ENCODE data around the gene KCTD18. TPM values are rescaled to one million over a fixed set of nuclear protein-coding genes. Genes with fewer than 3 reads are reported as not detected.
A peak's percentile ranks its signal among the peaks of the same experiment; 100 is the strongest.

Gene KCTD18
- total RNA-seq, 1 donor from 2014 or later: 14.6 TPM

DNA sequence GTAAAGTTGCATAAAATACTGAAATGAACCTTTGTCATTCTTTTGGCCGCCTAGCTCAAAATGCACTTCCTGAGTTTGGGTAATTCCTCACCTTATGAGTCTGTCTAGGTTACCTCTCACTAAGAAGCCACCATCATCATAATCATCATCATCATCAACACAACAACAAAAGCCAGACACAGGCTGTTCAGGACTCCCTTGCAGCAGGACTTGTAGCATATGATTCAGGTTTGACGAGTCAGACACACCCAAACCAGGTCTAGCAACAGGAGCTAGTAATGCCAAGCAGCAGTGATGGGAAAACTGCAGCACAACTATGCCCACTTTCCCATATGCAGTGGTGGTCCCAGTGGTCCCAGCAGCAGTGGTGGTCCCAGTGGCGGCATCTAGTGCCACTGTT, 13.3 kb upstream of the KCTD18 start:
- Mint-ChIP-seq H3K27me3 (ENCODE audit: low read depth) (peaks cover 15% of the 10 kb centered on the region), H3K36me3 (no peaks in the 10 kb centered on the region), H3K4me1 (peaks cover 15% of the 10 kb centered on the region), H3K4me3 (no peak overlapping the region), H3K9me3 (peaks cover under 1% of the 10 kb centered on the region), H3K27ac (no peak overlapping the region)
- DNase-seq (ENCODE audit: low spot score in 2 of 2, unreplicated experiment in 2 of 2): no peak
- TF ChIP-seq, protein P1, sequence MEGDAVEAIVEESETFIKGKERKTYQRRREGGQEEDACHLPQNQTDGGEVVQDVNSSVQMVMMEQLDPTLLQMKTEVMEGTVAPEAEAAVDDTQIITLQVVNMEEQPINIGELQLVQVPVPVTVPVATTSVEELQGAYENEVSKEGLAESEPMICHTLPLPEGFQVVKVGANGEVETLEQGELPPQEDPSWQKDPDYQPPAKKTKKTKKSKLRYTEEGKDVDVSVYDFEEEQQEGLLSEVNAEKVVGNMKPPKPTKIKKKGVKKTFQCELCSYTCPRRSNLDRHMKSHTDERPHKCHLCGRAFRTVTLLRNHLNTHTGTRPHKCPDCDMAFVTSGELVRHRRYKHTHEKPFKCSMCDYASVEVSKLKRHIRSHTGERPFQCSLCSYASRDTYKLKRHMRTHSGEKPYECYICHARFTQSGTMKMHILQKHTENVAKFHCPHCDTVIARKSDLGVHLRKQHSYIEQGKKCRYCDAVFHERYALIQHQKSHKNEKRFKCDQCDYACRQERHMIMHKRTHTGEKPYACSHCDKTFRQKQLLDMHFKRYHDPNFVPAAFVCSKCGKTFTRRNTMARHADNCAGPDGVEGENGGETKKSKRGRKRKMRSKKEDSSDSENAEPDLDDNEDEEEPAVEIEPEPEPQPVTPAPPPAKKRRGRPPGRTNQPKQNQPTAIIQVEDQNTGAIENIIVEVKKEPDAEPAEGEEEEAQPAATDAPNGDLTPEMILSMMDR (IDR thresholded peaks at IDR 0.05; ENCODE audit: unreplicated experiment): no peak

DNA sequence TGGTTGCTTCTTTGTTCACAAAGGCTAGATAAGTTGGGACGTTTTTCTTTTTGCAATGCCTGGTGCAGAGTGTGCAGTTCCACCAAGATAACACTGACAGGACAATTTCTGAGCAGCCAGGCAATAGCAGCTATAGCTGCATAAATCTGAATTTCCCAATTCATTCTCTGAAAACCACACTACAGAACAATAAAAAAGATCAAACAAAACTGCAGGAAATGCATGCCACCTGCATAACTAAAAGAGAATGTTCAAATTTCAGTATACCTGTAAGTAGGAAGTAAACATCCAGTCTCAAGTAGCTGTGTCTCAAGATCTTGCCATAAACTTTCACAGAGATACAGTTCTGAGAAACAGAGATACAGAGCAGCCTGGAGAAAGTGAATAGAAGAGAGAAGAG, 5.3 kb upstream of the KCTD18 start:
- H3K4me3 Mint-ChIP-seq: no peak overlapping the region
- no peaks in the 10 kb centered on the region for H3K36me3 Mint-ChIP-seq
- H3K9me3 Mint-ChIP-seq: peaks cover 14% of the 10 kb centered on the region
- peaks cover 3% of the 10 kb centered on the region for H3K4me1 Mint-ChIP-seq
- TF ChIP-seq, protein P1 (IDR thresholded peaks at IDR 0.05; ENCODE audit: unreplicated experiment): no peak
- H3K27me3 Mint-ChIP-seq (ENCODE audit: low read depth): peaks cover 9% of the 10 kb centered on the region
- H3K27ac Mint-ChIP-seq: no peak overlapping the region
- DNase-seq (ENCODE audit: low spot score in 2 of 2, unreplicated experiment in 2 of 2): no peak

DNA sequence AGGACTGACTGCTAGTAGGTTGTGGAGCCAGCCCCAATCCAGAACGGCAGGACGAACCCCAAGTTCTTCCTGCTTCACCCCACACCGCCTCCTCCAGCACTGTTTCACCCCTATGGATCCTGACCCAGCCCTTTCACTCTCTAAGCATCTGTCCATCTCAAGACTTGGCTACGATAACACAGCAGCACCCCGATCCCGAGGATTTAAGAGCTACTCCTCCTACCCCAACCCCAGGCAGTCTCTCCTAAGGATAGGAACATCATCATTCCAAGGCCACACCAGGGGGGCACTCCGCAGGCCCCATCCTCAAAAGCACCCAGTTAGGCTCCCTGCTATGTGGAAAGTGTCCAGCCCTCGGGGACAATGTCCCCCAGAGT, 645 bp downstream of the KCTD18 start:
- peak overlapping the region; percentile 82 for H3K4me3 Mint-ChIP-seq
- peak overlapping the region; percentile 81 for H3K27ac Mint-ChIP-seq
- TF ChIP-seq, protein P1 (IDR thresholded peaks at IDR 0.05; ENCODE audit: unreplicated experiment): no peak
- H3K9me3 Mint-ChIP-seq: no peaks in the 10 kb centered on the region
- peaks cover 4% of the 10 kb centered on the region for H3K36me3 Mint-ChIP-seq
- peaks cover 12% of the 10 kb centered on the region for H3K4me1 Mint-ChIP-seq
- DNase-seq (ENCODE audit: low spot score in 2 of 2, unreplicated experiment in 2 of 2): no peak
- peaks cover under 1% of the 10 kb centered on the region for H3K27me3 Mint-ChIP-seq (ENCODE audit: low read depth)

DNA sequence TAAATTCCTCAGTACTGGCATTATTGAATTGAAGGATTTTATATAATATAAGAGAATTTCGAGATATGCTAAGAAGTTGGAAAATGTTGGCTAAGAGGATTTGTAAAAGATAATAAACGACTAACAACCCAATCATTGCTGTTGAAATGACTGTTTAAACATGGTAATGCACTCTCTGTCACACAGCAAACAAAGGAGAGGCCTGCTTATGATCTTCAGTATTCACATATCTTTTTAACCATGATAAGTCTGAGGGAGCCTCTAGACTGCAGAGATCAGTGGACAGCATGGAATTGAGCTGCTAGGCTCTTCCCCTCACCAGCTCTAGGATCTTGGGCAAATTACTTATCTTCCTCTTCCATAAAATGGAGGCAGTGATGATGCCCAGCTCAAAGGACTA, 2.7 kb downstream of the KCTD18 start:
- Mint-ChIP-seq H3K9me3 (peaks cover 3% of the 10 kb centered on the region), H3K4me3 (no peak overlapping the region), H3K27me3 (ENCODE audit: low read depth) (no peaks in the 10 kb centered on the region), H3K4me1 (peaks cover 12% of the 10 kb centered on the region), H3K27ac (no peak overlapping the region), H3K36me3 (peaks cover 14% of the 10 kb centered on the region)
- DNase-seq (ENCODE audit: low spot score in 2 of 2, unreplicated experiment in 2 of 2): no peak
- TF ChIP-seq, protein P1 (IDR thresholded peaks at IDR 0.05; ENCODE audit: unreplicated experiment): no peak

DNA sequence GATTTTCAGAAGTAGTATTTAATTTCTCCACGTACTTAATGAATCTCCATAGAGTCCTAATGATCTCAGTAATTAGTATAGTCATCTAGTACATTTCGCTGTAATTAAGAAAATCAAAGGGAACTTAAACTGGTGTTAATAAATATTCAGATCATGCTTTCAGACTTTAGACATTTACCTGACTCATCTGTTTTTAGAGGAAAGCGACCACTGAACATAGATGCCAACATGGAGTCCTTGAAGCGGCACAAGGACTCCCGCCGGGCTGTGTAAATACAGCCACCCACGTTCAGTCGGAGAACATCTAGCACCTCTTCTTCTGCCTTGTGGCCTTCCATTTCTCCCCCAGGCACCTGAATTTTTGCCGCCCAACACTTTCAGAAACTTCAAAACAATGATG, 3.2 kb downstream of the KCTD18 start:
- H3K27ac Mint-ChIP-seq: no peak overlapping the region
- H3K36me3 Mint-ChIP-seq: peaks cover 16% of the 10 kb centered on the region
- H3K4me1 Mint-ChIP-seq: peaks cover 12% of the 10 kb centered on the region
- H3K27me3 Mint-ChIP-seq (ENCODE audit: low read depth): no peaks in the 10 kb centered on the region
- no peak for DNase-seq (ENCODE audit: low spot score in 2 of 2, unreplicated experiment in 2 of 2)
- TF ChIP-seq, protein P1 (IDR thresholded peaks at IDR 0.05; ENCODE audit: unreplicated experiment): no peak
- no peak overlapping the region for H3K4me3 Mint-ChIP-seq
- peaks cover 4% of the 10 kb centered on the region for H3K9me3 Mint-ChIP-seq

DNA sequence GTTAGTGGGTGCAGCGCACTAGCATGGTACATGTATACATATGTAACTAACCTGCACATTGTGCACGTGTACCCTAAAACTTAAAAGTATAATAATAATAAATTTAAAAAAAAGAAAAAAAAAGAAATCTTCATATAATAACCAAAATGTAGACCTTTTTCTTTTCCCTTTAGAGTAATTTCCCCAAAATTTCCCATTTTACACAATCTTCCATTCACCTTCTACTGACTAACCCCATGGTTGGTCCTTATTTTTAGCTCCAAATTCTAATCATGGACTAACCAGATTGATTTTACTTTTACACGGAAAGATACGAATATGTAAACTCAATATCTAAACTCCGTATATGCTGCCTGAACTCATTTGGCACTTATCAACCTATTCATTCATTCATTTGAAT, 7.7 kb downstream of the KCTD18 start:
- DNase-seq (ENCODE audit: low spot score in 2 of 2, unreplicated experiment in 2 of 2): no peak
- Mint-ChIP-seq H3K36me3 (peaks cover 23% of the 10 kb centered on the region), H3K9me3 (peaks cover 4% of the 10 kb centered on the region), H3K27ac (no peak overlapping the region), H3K27me3 (ENCODE audit: low read depth) (no peaks in the 10 kb centered on the region), H3K4me3 (no peak overlapping the region), H3K4me1 (no peaks in the 10 kb centered on the region)
- TF ChIP-seq, protein P1 (IDR thresholded peaks at IDR 0.05; ENCODE audit: unreplicated experiment): no peak
